Activated naive CD4-positive, alpha-beta T cell treated with anti-CD3 and anti-CD28 coated beads, Interleukin-2, amount 10 ng/mL, durations not matched to agents 7 days and 5 days (primary cell): Measurements from ENCODE around the gene ATP8B3.
A peak's percentile ranks its signal among the peaks of the same experiment; 100 is the strongest.

Experiments
- CTCF ChIA-PET: fragments of 350-600 bp; sonication (Branson Sonifier 250); formaldehyde crosslinking; loops from one replicate; lab custom pipeline; 2021; ENCODE audit warnings: antibody characterized with exemption; lab: Charles Lee
- DNase-seq: peaks from one replicate; pipeline ENCODE4 v3.0.0-alpha.2; 2020
- H3K27ac Mint-ChIP-seq: one replicate; pipeline ENCODE4 v1.8.0; 2021; ENCODE audit warnings: mild to moderate bottlenecking, moderate library complexity, mixed read lengths
- H3K27me3 Mint-ChIP-seq: one replicate; pipeline ENCODE4 v1.8.0; 2021; ENCODE audit warnings: mild to moderate bottlenecking, mixed read lengths
- H3K36me3 Mint-ChIP-seq: one replicate; pipeline ENCODE4 v1.8.0; 2021; ENCODE audit warnings: mixed read lengths
- H3K4me1 Mint-ChIP-seq: one replicate; pipeline ENCODE4 v1.8.0; 2021; ENCODE audit warnings: mixed read lengths
- H3K4me3 Mint-ChIP-seq: one replicate; pipeline ENCODE4 v1.8.0; 2021; ENCODE audit warnings: mild to moderate bottlenecking, moderate library complexity, mixed read lengths
- H3K9me3 Mint-ChIP-seq: one replicate; pipeline ENCODE4 v1.8.0; 2021; ENCODE audit warnings: mixed read lengths

Gene ATP8B3

GRCh38 chr19:1846517-1847204 is 34.6 kb upstream of the ATP8B3 start:
- H3K9me3 Mint-ChIP-seq: no peaks in the 10 kb centered on the region
- H3K4me3 Mint-ChIP-seq: peak overlapping the region; percentile 87
- H3K27me3 Mint-ChIP-seq: no peaks in the 10 kb centered on the region
- CTCF ChIA-PET: interaction anchor here (2.5 kb wide), 2 partner anchors 9 to 21 kb away, joined by 7 to 8 read pairs; no protein-coding TSS in a partner anchor
- peak overlapping the region; percentile 94 for H3K27ac Mint-ChIP-seq
- H3K4me1 Mint-ChIP-seq: peaks cover 56% of the 10 kb centered on the region
- no peak for DNase-seq
- H3K36me3 Mint-ChIP-seq: peaks cover 7% of the 10 kb centered on the region

- Mint-ChIP-seq H3K4me1 (peaks cover 48% of the 10 kb centered on the region), H3K36me3 (peaks cover 7% of the 10 kb centered on the region), H3K27ac (no peak overlapping the region), H3K27me3 (no peaks in the 10 kb centered on the region), H3K4me3 (no peak overlapping the region), H3K9me3 (no peaks in the 10 kb centered on the region)
- DNase-seq: no peak
- CTCF ChIA-PET: interaction anchor here (0.6 to 2.5 kb wide), 3 partner anchors 8 to 84 kb away, joined by 3 to 8 read pairs (median 7); no protein-coding TSS in a partner anchor
Measured at GRCh38 chr19:1845642-1846041, 33.6 kb upstream of the ATP8B3 start.

GRCh38 chr19:1845125-1845515 is 33.0 kb upstream of the ATP8B3 start:
- Mint-ChIP-seq H3K4me1 (peaks cover 44% of the 10 kb centered on the region), H3K9me3 (no peaks in the 10 kb centered on the region), H3K4me3 (no peak overlapping the region), H3K27me3 (no peaks in the 10 kb centered on the region), H3K27ac (no peak overlapping the region), H3K36me3 (peaks cover 7% of the 10 kb centered on the region)
- DNase-seq: no peak
- CTCF ChIA-PET: interaction anchor here (0.6 to 2.5 kb wide), 3 partner anchors 7 to 84 kb away, joined by 3 to 8 read pairs (median 7); no protein-coding TSS in a partner anchor

GRCh38 chr19:1844513-1845124 is 32.5 kb upstream of the ATP8B3 start:
- CTCF ChIA-PET: no interaction called here
- Mint-ChIP-seq H3K27me3 (no peaks in the 10 kb centered on the region), H3K27ac (no peak overlapping the region), H3K36me3 (peaks cover 7% of the 10 kb centered on the region), H3K4me1 (peaks cover 40% of the 10 kb centered on the region), H3K4me3 (no peak overlapping the region), H3K9me3 (no peaks in the 10 kb centered on the region)
- no peak for DNase-seq

- CTCF ChIA-PET: interaction anchor here (1.2 kb wide), 1 partner anchor 18 kb away, joined by 3 read pairs; no protein-coding TSS in a partner anchor
- Mint-ChIP-seq H3K4me1 (peaks cover 34% of the 10 kb centered on the region), H3K27me3 (no peaks in the 10 kb centered on the region), H3K27ac (no peak overlapping the region), H3K4me3 (no peak overlapping the region), H3K9me3 (no peaks in the 10 kb centered on the region), H3K36me3 (peaks cover 7% of the 10 kb centered on the region)
- DNase-seq: no peak
Measured at GRCh38 chr19:1843646-1844394, 31.7 kb upstream of the ATP8B3 start.

GRCh38 chr19:1843116-1843515 is 31.0 kb upstream of the ATP8B3 start:
- Mint-ChIP-seq H3K36me3 (peaks cover 7% of the 10 kb centered on the region), H3K4me3 (no peak overlapping the region), H3K4me1 (peaks cover 32% of the 10 kb centered on the region), H3K27me3 (no peaks in the 10 kb centered on the region), H3K9me3 (no peaks in the 10 kb centered on the region), H3K27ac (no peak overlapping the region)
- CTCF ChIA-PET: interaction anchor here (1.2 kb wide), 1 partner anchor 17 kb away, joined by 3 read pairs; no protein-coding TSS in a partner anchor
- DNase-seq: no peak

DNA sequence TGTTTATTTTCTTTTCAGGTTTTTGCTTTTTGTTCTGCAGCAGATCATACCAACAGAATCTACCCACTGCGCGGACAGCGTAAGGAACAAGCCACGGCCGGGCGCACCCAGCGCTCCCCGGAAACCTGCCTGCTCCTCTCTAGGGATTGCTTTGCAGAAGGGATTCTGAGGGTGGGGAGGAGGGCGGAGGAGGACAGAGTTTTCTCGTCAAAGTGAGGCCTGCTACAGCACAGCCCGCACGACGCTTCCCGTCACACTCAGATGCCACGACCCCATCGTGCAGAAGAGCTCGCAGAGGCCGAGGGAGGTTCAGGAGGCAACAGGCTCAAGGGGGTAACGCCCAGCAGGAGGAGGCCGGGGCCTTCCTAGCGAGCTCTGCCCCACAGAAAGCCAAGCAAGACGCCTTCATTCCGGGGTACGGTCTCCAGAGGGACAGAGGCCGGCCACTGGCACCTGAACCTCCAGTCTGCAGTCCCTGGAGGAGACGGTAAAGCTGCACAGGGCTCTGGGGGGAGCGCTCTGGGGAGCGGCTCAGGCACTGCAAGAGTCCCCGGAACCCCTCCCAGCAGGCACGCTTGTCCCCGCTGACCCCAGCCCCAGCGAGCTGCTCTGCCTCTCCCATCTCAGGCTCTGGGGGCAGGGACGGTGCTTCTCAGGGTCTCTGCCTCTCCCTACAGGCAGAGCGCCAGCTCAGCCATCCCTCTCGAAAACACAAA is 29.3 kb upstream of the ATP8B3 start:
- Mint-ChIP-seq H3K4me1 (peaks cover 24% of the 10 kb centered on the region), H3K27me3 (no peaks in the 10 kb centered on the region), H3K9me3 (no peaks in the 10 kb centered on the region), H3K27ac (no peak overlapping the region), H3K4me3 (no peak overlapping the region), H3K36me3 (peaks cover 3% of the 10 kb centered on the region)
- no peak for DNase-seq
- CTCF ChIA-PET: interaction anchor here (0.7 to 1.3 kb wide), 3 partner anchors 10 to 30 kb away, joined by 3 to 4 read pairs (median 4); no protein-coding TSS in a partner anchor

- H3K4me3 Mint-ChIP-seq: no peak overlapping the region
- H3K9me3 Mint-ChIP-seq: no peaks in the 10 kb centered on the region
- H3K27ac Mint-ChIP-seq: no peak overlapping the region
- H3K4me1 Mint-ChIP-seq: peaks cover 21% of the 10 kb centered on the region
- H3K36me3 Mint-ChIP-seq: no peaks in the 10 kb centered on the region
- H3K27me3 Mint-ChIP-seq: no peaks in the 10 kb centered on the region
- no peak for DNase-seq
- CTCF ChIA-PET: interaction anchor here (1.5 kb wide), 1 partner anchor 15 kb away, joined by 5 read pairs; no protein-coding TSS in a partner anchor
Measured at GRCh38 chr19:1840541-1841115, 28.6 kb upstream of the ATP8B3 start.

DNA sequence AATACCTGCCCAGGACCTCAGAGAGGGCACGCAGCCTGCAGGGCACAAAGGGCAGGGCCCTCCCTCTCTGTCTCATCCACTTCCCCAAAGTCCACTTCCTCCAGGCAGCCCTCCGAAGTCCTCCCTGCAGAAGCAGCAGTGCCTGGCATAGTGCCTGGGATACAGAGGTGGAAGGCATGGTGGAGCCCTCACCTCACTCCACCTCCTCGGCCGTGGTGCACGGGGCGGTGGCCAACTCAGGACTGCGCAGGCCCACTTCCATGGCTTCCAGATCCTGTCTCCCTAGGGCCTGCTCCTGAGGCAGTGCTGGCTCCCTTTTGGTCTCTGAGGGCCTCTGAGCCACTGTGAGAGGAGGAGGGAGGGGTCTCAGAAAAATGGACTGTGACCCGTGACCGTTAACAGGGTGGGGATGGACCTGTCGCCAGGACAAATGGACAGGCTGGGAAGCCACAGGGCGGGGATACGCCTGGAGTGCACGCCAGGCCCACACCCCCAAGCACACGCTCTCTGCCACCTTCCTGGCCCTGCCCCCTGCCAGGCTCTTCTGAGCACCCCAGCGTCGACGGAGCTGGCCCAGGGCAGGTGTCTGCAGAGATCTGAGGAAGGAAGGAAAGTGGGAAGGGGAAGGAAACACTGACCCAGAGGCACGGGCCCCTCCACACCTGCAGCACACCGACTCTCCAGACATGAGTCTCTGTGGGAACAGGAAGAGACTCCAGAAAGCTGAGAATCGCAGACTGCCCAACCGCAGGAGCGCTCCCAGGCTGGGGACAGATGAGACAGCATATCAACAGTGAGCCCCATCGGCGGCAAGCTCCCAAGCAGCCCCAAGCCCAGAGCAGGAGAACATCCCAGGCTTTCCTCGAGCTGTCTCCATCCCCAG is 27.8 kb upstream of the ATP8B3 start:
- peaks cover 20% of the 10 kb centered on the region for H3K4me1 Mint-ChIP-seq
- no peaks in the 10 kb centered on the region for H3K36me3 Mint-ChIP-seq

DNA sequence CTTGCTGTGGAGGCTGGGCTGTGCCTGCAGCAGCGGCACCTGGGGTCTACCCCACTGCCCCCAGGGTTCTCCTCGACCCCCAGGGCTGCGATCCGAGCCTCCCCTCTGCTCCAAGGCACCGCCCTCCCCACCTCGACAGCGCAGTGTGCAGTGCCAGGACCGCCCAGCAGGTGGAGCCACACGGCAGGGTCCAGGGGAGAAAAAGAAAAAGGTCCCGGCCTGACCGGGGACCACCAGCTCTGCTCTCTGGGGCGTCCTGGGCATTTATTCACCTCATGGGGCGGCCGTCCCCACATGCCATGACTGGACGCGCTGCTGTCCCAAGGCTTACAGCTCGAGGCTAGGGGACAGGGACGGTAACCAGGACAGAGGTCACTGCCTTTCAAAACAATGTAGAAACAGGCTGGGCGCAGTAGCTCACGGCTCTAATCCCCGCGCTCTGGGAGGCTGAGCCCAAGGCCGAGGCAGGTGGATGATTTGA is 25.6 kb upstream of the ATP8B3 start:
- Mint-ChIP-seq H3K27me3 (no peaks in the 10 kb centered on the region), H3K4me1 (peaks cover 15% of the 10 kb centered on the region), H3K9me3 (no peaks in the 10 kb centered on the region), H3K27ac (no peak overlapping the region), H3K36me3 (no peaks in the 10 kb centered on the region), H3K4me3 (no peak overlapping the region)
- CTCF ChIA-PET: interaction anchor here (0.6 to 3.0 kb wide), 13 partner anchors 9 to 520 kb away, joined by 3 to 25 read pairs (median 5); no protein-coding TSS in a partner anchor
- peak; percentile 75 for DNase-seq

More for the DNA sequence above, 27.8 kb upstream of the ATP8B3 start:
- DNase-seq: no peak
- Mint-ChIP-seq H3K9me3 (no peaks in the 10 kb centered on the region), H3K4me3 (no peak overlapping the region), H3K27ac (no peak overlapping the region), H3K27me3 (no peaks in the 10 kb centered on the region)
- CTCF ChIA-PET: interaction anchor here (1.5 to 2.7 kb wide), 3 partner anchors 11 to 14 kb away, joined by 5 to 16 read pairs (median 5); no protein-coding TSS in a partner anchor

DNA sequence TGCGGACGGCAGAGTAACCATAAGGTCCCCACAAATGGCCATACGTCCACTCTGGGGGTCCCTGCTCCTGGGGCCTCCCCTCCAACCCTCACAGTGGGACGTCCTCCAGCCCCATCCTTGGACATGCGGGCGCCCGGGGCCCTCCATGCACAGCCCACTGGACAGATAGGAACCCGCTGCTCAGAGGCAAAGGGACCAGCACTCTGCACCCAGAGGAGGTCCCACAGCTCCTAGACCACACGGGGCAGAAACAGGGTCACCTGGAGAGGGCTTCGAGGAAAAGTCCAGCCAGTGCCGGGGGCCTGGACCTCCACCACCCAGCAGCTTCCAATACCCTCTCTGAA is 25.1 kb upstream of the ATP8B3 start:
- Mint-ChIP-seq H3K4me3 (no peak overlapping the region), H3K27ac (no peak overlapping the region), H3K9me3 (no peaks in the 10 kb centered on the region), H3K36me3 (no peaks in the 10 kb centered on the region), H3K27me3 (no peaks in the 10 kb centered on the region), H3K4me1 (peaks cover 14% of the 10 kb centered on the region)
- CTCF ChIA-PET: interaction anchor here (0.6 to 3.0 kb wide), 10 partner anchors 8 to 520 kb away, joined by 3 to 25 read pairs (median 6); no protein-coding TSS in a partner anchor
- DNase-seq: no peak

GRCh38 chr19:1836458-1837221 is 24.6 kb upstream of the ATP8B3 start:
- no peak overlapping the region for H3K27ac Mint-ChIP-seq

More at GRCh38 chr19:1836458-1837221, 24.6 kb upstream of the ATP8B3 start:
- DNase-seq: no peak
- Mint-ChIP-seq H3K4me3 (no peak overlapping the region), H3K4me1 (peaks cover 8% of the 10 kb centered on the region), H3K27me3 (no peaks in the 10 kb centered on the region), H3K36me3 (no peaks in the 10 kb centered on the region), H3K9me3 (no peaks in the 10 kb centered on the region)
- CTCF ChIA-PET: interaction anchor here (0.6 to 3.0 kb wide), 7 partner anchors 8 to 519 kb away, joined by 3 to 25 read pairs (median 9); no protein-coding TSS in a partner anchor
